ENCODE results near the gene GRAMD2B.

The GRAMD2B gene

DNA sequence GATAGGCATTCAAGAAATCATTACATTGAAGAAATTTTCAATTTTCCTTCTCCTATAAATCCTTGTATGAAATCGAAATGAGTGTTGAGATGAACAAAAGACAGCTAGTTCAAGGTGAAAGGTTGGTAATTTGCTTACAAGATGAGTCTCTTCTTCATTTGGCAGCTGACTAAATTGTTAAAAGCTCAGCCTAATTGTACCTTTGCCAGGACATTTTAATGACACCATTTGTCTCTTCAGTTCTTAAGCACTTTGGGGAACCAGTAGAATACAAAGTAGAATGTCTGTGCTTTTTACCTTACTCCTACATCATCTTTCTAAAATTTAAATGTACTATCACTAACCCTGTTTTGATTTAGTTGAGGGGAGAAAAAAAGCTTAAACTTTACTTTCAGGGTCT lies 59.4 kb downstream of the GRAMD2B start:
- DNase-seq = no peak

DNA sequence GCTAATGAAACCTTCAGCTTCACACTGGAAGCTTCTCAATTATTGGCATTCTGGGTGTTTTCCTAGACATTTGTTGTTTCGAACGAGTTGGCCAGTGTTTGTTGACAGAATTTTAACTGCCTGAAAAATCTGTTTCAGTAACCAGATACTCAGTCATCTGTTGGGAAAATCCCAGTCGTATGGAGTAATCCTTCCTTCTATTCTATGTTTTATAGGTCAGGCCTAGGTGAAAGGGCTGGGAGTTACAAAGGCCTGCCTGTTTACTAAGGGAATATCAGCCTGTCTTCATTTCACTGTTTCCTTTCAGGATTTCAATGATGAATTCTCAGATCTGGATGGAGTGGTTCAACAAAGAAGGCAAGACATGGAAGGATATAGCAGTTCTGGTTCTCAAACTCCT lies 59.9 kb downstream of the GRAMD2B start:
- DNase-seq = no peak

DNA sequence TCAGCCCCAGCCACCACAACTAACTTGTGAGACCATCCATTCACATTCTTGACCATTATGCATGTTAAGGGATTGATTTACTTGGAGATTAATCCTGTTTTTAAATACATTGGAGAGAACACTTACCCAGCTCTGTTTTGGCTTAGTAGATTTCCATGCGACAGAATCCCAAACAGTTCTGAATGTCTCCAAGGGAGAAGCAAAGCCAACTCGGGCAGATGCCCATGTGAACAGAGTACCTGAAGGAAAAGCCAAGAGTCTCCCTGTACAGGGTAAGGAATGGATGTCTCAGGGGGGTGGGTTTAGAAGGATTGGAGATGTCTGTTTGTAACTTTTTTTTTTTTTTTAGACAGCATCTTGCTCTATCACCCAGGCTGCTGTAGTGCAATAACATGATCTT lies 61.0 kb downstream of the GRAMD2B start:
- DNase-seq = no peak

DNA sequence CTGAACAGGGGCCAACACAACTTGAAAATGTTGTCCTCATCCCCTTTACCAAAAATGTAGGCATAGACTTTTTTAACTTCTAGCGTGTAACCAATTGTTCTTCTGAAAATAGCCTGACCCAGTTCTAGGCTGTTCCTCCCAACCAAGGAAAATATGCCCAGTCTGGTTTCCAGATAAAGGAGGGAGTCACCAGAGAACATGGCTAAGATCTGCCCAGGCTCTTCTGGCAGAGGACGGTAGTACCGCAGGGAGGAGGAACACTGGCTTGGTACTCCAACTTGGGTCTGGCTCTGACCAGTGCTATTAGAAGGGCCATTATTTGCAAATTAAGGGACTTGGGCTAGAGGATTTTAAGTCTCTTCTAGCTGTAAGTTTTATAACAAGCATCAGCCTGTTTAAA lies 63.1 kb downstream of the GRAMD2B start:
- no peak for DNase-seq

DNA sequence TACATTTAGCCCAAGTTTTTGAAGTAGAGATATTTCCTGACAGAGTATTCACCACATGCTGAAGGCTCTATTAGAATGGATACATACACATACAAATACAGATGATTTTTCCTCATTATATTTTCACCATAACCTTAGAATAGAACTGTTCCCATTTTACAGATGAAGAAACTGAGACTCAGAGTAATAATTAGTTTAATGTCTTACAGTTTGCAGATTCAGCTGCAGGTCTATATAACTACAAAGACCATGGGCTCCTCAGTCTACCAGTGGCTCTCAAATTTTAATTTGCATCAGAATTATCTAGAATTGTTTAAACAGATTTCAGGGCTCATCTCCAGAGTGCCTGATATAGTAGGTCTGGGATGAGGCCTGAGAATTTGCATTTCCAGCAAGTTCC lies 64.4 kb downstream of the GRAMD2B start:
- no peak for DNase-seq

DNA sequence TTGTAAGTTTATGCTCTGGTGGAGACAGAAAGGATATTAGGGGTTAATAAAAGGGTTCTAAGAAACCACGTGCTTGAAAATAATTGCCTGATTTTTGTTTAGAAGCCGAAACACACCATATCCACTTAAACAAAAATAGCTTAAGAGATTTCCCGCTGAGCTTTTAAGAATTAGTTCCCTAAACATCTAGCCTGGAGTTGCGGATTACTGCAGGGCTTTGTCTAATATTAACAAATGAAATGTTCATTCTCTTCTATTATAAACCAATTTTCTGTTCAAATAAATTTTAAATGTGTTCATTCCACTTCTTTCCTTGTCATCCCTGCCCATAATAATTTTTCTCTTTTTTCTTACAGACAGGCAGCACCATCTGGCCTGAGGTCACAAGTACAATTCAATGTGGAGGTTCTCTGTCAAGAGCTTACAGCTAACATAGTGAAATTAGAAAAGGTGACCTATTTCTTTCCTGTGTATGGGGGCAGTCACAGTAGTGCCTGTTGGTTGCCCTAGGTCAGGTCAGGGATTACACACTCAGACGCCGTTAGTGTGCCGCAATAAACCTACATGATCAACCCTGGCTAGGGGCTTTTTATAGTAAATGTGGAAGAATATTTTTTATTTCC lies 65.3 kb downstream of the GRAMD2B start:
- DNase-seq = no peak

DNA sequence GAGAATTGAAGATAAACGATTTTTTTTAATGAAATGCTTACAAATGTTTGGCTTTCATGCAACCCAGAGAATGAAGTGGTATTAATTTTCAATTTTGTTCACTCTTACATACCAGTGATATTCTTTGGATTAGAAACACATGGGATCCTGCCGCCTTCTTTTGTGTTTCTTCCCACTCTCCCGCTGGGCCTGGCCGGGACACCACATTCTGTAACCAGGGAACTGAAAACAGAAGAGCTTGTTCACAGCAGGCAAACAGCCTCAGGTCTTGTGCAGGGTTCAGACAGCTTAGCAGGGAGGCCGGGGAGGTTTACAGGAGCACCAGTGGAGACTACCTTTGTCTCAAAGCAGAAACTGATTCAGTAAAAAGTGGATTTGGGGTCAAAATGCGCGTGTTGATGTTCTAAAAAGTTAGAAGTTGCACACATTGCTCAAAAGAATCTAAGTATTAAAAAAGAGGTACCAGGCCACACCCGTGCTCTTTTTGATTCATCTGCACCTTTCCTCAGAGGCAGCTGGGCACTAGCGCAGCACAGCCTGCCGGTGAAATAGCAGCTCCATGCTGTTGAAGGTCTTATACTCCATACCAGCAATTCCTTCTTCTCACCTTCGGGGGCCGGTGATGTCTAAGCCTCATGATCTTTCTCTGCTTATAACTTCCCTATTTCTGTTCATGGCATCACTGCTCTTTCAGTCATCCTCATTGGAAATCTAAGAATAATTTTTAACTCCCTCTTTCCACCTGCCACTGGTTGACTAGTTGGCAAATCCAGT lies 67.1 kb downstream of the GRAMD2B start:
- no peak for DNase-seq

DNA sequence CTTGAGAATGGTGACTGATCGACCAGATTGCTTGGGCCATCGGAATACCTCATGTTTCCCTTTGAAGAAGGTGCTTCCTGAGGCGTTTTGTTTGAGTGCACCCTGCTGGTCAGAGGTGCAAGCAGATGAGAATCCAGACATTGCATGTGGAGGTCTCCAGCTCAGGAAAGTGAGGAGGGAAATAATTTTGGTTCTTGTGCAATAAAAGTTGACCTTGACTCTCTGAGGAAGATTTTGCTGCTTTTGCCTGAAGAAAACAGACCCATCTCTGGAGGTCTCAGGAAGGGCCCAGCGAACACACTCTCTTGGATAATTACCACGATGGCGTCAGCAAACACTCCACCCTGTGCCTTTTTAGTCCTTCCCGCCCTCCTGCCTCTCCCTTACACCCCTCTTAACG lies 69.7 kb downstream of the GRAMD2B start:
- DNase-seq = no peak

DNA sequence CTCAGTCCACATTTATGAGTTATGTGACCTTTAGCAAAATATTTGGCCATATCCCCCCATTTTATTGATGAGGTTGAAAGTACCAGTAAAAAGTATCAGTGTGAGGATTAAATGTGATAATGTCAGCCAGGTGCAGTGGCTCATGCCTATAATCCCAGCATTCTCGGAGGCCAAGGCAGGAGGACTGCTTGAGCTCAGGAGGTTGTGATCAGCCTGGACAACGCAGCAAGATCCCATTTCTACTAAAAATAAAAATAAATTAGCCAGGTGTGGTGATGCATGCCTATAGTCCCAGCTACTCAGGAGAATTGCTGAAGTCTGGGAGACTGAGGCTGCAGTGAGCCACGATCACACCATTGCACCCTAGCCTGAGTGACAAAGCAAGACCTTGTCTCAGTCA lies 71.2 kb downstream of the GRAMD2B start:
- DNase-seq = no peak

DNA sequence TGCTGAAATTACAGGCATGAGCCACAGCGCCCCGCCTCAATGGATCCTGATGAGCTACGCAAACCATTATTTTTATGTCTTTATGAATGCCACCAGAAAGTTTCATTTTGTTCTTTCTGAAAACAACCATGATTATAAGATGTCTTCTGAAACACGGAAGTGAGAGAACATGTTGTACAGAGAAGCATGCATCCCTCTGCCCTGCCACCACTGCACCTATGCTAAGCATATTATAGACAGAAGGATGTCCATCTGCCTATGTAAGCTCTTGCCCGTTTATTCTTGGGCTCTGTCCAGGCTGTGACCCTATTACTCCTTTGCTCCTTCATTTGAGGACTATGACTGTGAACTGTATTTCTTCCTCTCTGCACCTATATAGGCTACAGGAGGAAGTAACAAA lies 74.3 kb downstream of the GRAMD2B start:
- no peak for DNase-seq

DNA sequence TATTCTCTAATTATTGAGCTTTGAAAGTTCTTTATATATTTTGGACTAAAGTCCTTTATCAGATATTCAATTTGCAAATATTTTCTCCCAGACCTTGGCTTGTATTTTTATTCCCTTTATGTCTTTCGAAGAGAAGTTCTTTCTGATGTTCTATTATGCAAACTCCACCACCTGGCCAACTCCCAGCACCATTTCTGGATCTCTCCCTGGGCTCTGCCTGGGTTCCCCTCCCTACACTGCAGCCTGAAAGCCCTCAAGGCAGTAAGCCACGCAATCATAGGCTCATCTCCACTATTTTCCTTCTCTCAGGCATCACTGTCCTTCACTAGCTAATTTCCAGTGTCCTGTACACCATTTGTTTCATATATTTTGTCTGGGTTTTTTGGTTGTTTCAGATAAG lies 76.1 kb downstream of the GRAMD2B start:
- DNase-seq = no peak

DNA sequence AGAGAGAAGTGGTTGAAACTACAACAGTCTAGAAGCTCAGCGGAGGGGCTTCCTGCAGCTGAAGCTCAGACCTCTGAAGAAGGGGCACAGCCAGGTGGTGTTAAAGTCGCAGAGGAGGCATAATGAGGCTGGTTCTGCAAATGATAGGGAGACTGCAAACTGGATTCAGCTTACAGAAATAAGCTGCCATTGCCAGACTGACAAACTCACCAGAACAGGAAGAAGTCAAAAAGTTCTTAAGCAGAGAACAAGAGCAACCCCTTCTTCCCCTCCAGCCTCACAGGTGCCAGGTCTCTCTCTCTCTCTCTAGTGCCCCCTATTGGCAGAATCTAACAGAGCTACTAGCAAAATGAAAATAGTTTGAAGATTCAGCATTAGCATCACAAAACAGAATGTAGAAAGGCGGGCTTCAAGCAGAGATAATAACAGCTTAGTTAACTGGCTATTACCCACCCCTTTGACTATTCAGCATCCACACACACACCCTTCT lies 76.7 kb downstream of the GRAMD2B start:
- DNase-seq = no peak

DNA sequence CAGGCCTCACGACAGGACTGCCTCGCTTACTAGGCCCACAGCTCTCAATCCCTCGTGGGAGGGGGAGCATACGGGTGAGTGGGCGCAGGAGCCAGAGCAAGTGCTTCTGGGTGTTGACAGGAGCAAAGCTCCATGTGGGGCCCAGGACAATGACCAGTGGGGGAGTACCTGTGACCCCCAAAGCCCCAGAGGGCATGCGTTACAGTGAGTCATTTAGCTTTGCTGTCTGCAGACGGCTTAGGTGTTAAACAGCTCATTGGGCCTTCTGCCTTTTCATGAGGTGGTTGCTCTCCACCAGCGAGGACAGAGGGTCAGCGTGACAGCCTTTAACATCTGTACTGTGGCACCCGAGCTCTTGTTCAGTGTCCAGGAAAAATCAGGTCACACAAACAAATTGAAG lies 78.2 kb downstream of the GRAMD2B start:
- no peak for DNase-seq

DNA sequence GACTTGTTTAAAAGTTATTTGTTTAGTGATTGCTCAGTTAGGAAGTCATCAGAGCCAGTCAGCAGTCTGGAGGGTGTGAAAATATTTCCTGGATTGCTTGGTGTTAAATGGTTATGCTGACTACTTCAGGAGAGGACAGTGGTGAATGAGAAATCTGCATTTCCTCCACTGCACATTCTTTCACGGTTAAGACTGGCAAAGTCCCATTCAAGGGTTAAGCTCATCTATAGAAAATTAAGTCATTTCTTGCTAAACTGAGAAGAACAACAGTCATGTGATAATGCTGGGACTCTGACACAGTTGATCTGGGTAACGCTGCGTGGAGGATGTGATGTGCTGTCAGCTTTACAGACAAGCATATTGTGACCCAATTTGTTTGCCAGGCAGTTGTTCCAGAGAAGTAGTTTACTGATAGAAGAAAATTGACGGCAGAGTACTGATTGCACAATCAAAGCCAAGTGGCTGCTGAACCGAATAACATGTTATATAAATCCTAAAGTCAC lies 80.4 kb downstream of the GRAMD2B start:
- no peak for DNase-seq

DNA sequence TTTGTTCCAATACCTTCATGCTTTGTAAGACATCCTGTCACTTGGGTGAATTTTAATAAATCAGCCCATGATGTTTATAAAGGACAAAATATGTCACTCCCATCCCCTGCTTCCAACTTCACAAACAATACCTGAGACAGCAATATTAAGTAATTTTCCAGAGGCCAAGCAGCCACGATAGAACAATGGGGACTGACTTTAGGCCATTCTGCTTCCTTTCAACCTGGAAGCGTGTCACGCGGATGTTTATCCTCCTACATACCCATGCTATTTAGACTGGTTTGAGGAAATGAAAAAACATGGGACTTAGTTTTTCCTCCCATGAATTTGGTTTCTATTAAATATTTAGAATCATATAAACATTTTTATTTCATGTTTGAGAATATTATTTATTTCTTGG lies 82.9 kb downstream of the GRAMD2B start:
- DNase-seq = no peak

DNA sequence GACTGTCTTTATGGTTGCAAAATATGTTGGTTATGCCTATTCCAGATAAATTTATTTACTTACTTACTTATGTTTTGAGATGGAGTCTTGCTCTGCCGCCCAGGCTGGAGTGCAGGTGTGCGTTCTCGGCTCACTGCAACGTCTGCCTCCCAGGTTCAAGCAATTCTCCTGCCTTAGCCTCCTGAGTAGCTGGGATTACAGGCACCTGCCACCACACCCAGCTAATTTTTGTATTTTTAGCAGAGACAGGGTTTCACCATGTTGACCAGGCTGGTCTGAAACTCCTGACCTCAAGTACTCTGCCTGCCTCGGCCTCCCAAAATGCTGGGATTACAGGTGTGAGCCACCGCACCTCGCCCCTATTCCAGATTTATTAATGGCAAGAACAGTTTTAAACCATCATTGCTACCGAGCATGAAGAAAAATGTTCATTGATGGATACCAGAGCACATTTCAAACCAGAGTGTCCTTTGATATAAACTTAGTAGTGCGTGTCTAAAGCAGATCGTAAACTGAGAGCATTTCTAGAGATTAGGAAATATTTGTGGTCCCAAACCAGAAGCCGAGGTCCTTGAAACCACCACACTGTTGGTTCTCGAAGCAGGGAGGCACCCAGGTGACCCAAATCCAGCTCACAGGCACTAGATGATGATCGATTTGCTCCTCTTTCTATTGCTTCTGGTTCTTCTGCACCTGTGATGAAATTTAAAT lies 85.2 kb downstream of the GRAMD2B start:
- no peak for DNase-seq

DNA sequence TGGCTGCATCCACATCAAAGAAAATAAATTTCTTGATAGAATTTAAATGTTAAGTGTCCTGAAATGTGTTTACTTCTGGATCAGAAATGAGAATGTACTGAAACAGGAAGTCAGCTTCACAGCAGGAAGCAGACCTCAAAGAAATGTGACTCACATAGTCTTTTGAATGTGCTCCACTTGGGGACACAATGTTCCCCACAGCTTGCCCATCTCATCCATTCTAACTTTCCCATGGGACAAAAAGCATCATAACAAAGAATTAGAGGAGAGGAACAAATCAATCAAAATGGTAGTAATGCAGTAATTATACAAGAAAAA lies 85.7 kb downstream of the GRAMD2B start:
- no peak for DNase-seq

DNA sequence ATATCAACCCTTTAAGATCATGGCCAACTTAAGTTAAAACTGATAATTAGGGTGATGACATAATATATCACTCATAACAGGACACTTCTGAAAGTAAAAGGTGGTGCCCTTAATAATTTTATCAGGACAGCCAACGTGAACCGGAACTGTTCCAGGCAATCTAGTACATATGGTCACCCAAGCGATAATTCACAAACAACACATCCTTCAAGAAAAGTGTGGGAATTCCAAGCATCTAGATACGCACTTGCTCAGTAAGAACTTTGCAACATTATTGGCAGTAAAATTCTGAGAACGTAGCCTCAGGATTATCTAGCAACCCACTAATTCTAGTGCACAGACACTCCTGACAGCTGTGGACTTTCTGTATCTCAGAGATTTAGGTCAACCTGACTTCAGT lies 86.1 kb downstream of the GRAMD2B start:
- DNase-seq = no peak

DNA sequence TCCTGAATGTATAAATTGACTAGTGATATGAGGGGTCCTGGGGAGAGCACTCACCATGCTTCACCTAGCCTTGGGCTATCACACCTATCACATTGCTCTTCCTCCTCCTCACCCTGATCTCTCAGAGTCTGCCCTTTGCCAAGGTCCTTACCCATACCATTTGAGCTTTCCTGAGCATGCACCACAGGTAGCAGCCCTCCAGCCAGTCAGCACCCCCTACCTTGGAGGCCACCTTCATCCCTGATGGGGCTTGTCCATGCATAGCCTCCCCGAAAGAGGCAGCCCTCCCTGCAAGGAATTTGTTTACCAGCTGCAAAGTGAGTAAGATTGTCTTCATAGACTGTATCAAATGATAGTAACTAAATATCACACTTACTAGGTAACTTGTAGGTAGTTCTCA lies 88.8 kb downstream of the GRAMD2B start:
- no peak for DNase-seq

DNA sequence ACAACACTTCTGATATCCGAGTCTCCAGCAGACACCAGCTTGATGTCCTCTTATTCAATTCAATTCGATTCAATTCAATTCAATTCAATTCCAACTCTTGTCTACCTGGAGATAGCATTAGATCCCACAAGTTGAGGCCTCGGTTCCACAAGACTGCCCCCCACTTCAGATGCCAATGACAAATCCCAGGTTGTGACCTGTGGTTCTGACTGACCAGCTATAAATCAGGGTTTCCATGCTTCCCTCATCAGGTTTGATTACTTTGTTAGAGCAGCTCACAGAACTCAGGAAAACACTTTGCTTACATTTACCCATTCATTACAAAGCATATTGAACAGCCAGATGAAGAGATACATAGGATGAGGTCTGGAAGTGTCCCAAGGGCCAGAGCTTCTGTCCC lies 89.2 kb downstream of the GRAMD2B start:
- DNase-seq = no peak

DNA sequence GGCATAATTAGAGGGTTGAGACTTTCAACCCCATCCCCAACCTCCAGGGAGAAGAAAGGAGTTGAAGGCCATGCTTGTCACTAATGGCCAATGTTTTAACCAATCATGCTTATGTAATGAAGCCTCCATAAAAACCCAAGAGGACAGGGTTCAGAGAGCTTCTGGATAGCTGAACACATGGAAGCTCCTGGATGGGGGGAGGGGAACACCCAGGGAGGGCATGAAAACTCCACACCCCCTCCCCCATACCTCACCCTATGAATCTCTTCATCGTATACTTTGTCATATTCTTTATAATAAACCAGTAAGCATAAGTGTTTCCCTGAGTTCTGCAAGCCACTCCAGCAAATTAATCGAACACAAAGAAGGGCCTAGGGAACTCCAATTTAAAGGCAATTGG lies 90.1 kb downstream of the GRAMD2B start:
- DNase-seq = no peak

DNA sequence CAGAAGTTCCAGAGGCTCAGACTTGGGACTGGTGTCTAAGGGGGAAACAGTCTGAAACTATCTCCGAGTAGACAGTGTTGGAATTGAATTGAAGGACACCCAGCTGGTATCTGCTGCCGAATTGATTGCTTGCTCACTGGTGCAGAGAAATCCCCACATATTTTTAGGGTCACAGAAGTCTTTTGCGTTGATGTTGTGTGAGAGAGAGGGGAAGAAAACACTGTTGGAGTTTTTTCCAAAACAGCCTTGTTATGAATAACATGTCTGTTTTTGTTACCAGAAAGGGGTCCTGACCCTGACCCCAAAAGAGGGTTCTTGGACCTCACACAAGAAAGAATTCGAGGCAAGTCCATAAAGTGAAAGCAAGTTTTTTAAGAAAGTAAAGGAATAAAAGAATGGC lies 90.5 kb downstream of the GRAMD2B start:
- no peak for DNase-seq

DNA sequence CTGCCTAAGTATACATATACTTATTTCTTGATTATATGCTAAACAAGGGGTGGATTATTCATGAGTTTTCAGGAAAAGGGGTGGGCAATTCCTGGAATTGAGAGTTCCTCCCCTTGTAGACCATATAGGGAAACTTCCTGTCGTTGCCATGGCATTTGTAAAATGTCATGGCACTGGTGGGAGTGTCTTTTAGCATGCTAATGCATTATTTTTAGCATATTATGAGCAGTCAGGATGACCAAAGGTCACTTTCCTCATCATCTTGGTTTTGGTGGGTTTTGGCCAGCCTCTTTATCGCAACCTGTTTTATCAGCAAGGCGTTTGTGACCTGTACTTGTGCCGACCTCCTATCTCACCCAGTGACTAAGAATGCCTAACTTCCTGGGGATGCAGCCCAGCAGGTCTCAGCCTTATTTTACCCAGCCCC lies 90.9 kb downstream of the GRAMD2B start:
- DNase-seq = no peak

DNA sequence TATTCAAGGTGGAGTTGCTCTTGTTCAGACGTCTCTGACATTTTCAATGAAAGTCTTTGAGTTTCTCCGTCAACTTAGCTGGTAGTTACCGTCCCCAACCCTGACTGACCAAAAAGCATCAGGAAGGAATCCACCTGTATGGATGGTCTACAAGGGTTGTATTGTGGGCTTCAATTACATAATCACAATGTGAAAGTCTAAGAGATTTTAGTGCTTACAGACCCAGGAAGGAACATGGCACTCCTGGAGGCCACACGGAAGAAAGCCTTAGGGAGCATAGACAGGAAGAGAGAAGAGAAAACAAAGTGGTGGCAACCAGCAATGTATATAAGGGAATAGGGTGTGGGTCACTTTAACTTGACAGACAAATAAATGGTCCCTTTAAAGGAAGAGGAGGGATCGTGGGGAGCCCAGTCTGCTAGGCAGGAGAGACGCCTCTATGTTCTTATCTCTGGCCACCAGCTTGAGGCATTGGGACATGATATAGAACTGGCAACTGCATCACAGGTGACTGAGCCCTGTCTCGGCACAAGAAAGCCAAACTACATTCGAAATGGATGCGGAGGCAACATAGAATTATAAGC lies 91.4 kb downstream of the GRAMD2B start:
- no peak for DNase-seq
